ENCODE results near the gene MEX3D. TPM values are rescaled to one million over a fixed set of nuclear protein-coding genes. Genes with fewer than 3 reads are reported as not detected.

The MEX3D gene
- total RNA-seq, 2 donors from 2014 or later: 18.8 to 21.8 TPM

- H3K4me1 ChIP-seq: peaks cover 24% of the 10 kb centered on the region
- 38 to 52% methylated on average over 7 to 21 of the region's 22 CpGs for WGBS, 2 donors
- TF ChIP-seq CTCF (IDR thresholded peaks at IDR 0.05): no peak
- TF ChIP-seq POLR2A (IDR thresholded peaks at IDR 0.05): no peak
- H3K9me3 ChIP-seq: no peaks in the 10 kb centered on the region
- intact Hi-C loops (cut with DNase I): loop anchor here (10.0 kb wide), 1 partner anchor 227 kb away; the partner anchor contains the start of gene EFNA2
- H3K4me3 ChIP-seq: no peak overlapping the region
- H3K27ac ChIP-seq: no peak overlapping the region
- H3K36me3 ChIP-seq (replicated peaks in 1 of 2; ENCODE audit: insufficient read depth in 1 of 2, low read depth in 2 of 2): no peaks in the 10 kb centered on the region
- ATAC-seq (no peak), DNase-seq (no peak)
- peaks cover 0 to 21% of the 10 kb centered on the region in 2 donors for H3K27me3 ChIP-seq
These were observed 56.5 kb downstream of the MEX3D start for GRCh38 chr19:1511318-1512317.

GRCh38 chr19:1510807-1511206 is 57.3 kb downstream of the MEX3D start:
- Histone ChIP-seq H3K36me3 (replicated peaks in 1 of 2; ENCODE audit: insufficient read depth in 1 of 2, low read depth in 2 of 2) (no peaks in the 10 kb centered on the region), H3K27ac (no peak overlapping the region), H3K4me3 (no peak overlapping the region), H3K9me3 (no peaks in the 10 kb centered on the region), H3K4me1 (peaks cover 24% of the 10 kb centered on the region), H3K27me3 (peaks cover 0 to 21% of the 10 kb centered on the region in 2 donors)
- ATAC-seq: no peak
- 35 to 38% methylated on average over 7 to 8 of the region's 9 CpGs for WGBS, 2 donors
- intact Hi-C loops (cut with DNase I): loop anchor here (10.0 kb wide), 1 partner anchor 226 kb away; the partner anchor contains the start of gene EFNA2
- TF ChIP-seq POLR2A (IDR thresholded peaks at IDR 0.05) (no peak), CTCF (IDR thresholded peaks at IDR 0.05) (no peak)
- DNase-seq: no peak

- ATAC-seq (no peak), DNase-seq (no peak)
- no peaks in the 10 kb centered on the region for H3K9me3 ChIP-seq
- H3K27me3 ChIP-seq: peaks cover 0 to 21% of the 10 kb centered on the region in 2 donors
- TF ChIP-seq POLR2A (IDR thresholded peaks at IDR 0.05): no peak
- TF ChIP-seq CTCF (IDR thresholded peaks at IDR 0.05): no peak
- 48% methylated on average over 23 of the region's 25 CpGs; no CpG with 5 or more reads in 1 of the 2 donors for WGBS, 2 donors
- intact Hi-C loops (cut with DNase I): loop anchor here (10.0 kb wide), 1 partner anchor 226 kb away; the partner anchor contains the start of gene EFNA2
- H3K27ac ChIP-seq: no peak overlapping the region
- peaks cover 24% of the 10 kb centered on the region for H3K4me1 ChIP-seq
- H3K36me3 ChIP-seq (replicated peaks in 1 of 2; ENCODE audit: insufficient read depth in 1 of 2, low read depth in 2 of 2): no peaks in the 10 kb centered on the region
- H3K4me3 ChIP-seq: no peak overlapping the region
These were observed 57.7 kb downstream of the MEX3D start for GRCh38 chr19:1510442-1510806.

GRCh38 chr19:1509602-1510441 is 58.3 kb downstream of the MEX3D start:
- peaks cover 0 to 21% of the 10 kb centered on the region in 2 donors for H3K27me3 ChIP-seq
- peaks cover 24% of the 10 kb centered on the region for H3K4me1 ChIP-seq
- H3K27ac ChIP-seq: no peak overlapping the region
- no peaks in the 10 kb centered on the region for H3K36me3 ChIP-seq (replicated peaks in 1 of 2; ENCODE audit: insufficient read depth in 1 of 2, low read depth in 2 of 2)
- WGBS, 2 donors: 62 to 67% methylated on average over 11 of the region's 11 CpGs
- ATAC-seq (no peak), DNase-seq (no peak)
- intact Hi-C loops (cut with DNase I): loop anchor here (10.0 kb wide), 1 partner anchor 225 kb away; the partner anchor contains the start of gene EFNA2
- TF ChIP-seq POLR2A (IDR thresholded peaks at IDR 0.05): no peak
- TF ChIP-seq CTCF (IDR thresholded peaks at IDR 0.05): no peak
- no peaks in the 10 kb centered on the region for H3K9me3 ChIP-seq
- no peak overlapping the region for H3K4me3 ChIP-seq

Data from body of pancreas (tissue), 4 donors.